Epithelial cell of proximal tubule (primary cell): Measurements from ENCODE around the gene UNC93B1. TPM values are rescaled to one million over a fixed set of nuclear protein-coding genes. Genes with fewer than 3 reads are reported as not detected.

ENCODE experiments used
- DNase-seq: peaks from one replicate; pipeline ENCODE4 v3.0.0-alpha.2; 2011; ENCODE audit warnings: low read depth
- H3K4me3 ChIP-seq: 2 replicates; pipeline ENCODE4 v1.5.1; 2011; ENCODE audit warnings: low read depth, mild to moderate bottlenecking, low read length
- total RNA-seq: library from RNA; depleted of rRNA; stranded (reverse); fragments of >200 nt; gene quantifications from 2 replicates; pipeline ENCODE4 v1.2.3, GENCODE V29; 2015
- TF ChIP-seq, protein P1 (sequence below): conservative IDR thresholded peaks from 2 replicates; pipeline ENCODE4 v1.5.1; 2012; ENCODE audit warnings: low read depth, mild to moderate bottlenecking, low read length

UNC93B1 gene
- total RNA-seq, 1 donor from 2014 or later, result 16.3 TPM

DNA sequence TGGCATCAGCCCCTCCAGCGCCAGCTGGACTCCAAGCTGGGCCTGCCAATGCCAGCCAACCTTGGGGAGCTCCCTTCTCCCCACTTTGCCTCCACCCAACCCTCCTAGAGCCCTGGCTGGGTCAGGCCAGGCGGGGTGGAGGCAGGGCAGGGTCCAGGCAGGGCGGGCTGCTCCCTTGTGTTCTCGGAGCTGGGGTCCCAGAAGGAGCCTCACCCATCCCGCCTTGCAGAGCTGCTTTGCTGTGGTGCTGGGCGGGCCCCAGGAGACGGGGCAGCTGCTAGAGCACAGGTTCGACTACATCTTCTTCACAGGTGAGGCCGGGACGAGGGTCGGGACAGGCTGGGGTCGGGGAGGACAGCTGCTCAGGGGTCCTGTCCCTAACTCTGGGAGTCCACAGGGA is 15.6 kb upstream of the UNC93B1 start:
- H3K4me3 ChIP-seq, result no peak overlapping the region
- TF ChIP-seq, protein P1, sequence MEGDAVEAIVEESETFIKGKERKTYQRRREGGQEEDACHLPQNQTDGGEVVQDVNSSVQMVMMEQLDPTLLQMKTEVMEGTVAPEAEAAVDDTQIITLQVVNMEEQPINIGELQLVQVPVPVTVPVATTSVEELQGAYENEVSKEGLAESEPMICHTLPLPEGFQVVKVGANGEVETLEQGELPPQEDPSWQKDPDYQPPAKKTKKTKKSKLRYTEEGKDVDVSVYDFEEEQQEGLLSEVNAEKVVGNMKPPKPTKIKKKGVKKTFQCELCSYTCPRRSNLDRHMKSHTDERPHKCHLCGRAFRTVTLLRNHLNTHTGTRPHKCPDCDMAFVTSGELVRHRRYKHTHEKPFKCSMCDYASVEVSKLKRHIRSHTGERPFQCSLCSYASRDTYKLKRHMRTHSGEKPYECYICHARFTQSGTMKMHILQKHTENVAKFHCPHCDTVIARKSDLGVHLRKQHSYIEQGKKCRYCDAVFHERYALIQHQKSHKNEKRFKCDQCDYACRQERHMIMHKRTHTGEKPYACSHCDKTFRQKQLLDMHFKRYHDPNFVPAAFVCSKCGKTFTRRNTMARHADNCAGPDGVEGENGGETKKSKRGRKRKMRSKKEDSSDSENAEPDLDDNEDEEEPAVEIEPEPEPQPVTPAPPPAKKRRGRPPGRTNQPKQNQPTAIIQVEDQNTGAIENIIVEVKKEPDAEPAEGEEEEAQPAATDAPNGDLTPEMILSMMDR, result no peak
- DNase-seq, result no peak

DNA sequence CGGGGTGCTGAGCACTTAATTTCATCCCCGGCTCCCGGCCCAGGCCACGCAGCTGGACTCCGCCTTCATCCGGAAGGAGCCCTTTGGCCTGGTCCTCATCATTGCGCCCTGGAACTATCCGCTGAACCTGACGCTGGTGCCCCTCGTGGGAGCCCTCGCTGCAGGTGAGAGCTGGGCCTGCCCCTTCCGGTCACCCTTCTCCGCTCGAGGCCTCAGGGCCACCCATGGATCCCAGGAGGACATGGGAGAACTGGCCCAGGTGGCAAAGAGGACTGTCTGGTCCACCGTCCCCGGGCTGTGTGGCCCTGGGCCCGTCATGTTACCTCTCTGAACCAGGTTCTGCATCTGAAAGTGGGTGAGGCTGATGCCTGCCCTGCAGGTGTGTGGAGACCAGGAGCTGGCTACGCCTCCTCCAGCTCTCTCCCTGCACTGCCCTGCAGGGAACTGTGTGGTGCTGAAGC is 14.9 kb upstream of the UNC93B1 start:
- TF ChIP-seq, protein P1, result no peak
- no peak for DNase-seq
- no peak overlapping the region for H3K4me3 ChIP-seq

DNA sequence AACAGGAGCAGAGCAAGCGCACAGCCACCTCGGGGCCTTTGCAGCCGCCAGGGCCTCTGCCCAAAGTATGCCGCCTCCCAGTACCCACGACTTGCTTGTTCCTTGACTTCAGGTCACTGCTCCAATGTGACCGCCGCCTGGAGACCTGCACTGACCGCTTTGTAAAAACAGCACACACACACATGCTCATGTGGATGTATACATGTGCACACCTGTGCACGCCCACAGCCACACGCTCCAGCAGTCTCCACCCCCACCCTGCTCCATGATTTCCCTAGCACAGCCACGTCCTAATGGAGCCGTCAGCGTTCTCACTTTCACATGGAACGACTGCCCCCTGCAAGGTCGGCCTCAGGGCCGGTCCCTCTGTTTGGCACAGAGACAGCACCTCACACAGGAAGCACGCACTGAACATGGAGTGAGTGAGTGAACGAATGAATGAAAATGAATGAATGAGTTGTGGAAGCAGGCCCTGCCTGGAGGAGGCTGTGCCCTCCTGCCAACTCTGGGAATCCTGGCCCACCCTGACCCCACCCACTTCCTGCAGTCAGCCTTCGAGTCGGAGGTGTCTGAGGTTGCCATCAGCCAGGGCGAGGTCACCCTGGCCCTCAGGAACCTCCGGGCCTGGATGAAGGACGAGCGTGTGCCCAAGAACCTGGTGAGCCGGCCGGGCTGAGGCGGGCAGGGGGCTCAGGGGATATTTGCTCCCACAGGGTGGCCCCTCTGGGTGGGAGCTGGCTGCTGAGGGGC is 14.3 kb upstream of the UNC93B1 start:
- TF ChIP-seq, protein P1, result no peak
- H3K4me3 ChIP-seq, result no peak overlapping the region
- no peak for DNase-seq

DNA sequence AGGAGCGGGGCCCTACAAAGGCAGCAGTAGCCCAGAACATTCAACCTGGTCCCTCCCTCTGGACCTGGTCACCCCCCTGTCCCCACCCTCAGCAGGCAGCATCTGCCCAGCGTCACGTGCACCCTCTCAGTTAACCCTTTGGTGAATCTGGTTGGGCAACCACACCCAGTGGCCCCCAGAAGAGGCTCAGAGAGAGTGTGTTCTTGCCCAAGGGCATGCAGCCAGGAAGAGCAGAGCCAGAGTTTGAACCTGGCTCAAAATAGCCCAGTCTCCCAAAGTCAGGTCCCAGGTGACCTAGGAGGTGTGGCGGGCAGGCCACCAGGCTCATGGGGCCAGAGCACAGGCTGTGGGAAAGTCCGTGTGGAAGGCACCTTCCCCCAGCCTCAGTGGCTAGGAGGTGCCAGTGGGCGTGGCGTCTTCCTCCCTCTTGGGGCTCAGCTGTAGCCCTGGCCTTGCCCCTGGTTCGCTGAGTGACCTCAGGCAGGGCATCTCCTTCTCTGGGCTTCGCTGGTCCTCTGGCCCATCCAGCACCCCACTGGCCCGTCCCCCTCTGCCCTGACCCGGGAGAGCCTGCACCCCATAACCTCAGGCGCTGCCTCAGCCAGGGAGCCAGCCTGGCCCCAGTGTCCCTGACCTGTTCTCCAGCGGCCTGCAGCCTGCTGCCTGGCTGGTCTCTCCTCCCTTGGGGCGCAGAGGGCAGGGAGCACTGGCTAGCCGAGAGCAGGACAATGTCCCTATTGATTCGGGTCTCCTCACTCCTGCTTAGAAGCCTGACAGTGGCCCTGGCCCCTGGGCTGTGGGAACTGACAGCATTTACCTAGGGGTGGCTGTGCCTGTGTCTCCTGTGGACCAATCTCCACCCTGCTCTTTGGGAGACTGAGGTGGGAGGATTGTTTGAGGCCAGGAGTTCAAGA is 13.3 kb upstream of the UNC93B1 start:
- no peak for DNase-seq
- TF ChIP-seq, protein P1, result no peak
- no peak overlapping the region for H3K4me3 ChIP-seq

DNA sequence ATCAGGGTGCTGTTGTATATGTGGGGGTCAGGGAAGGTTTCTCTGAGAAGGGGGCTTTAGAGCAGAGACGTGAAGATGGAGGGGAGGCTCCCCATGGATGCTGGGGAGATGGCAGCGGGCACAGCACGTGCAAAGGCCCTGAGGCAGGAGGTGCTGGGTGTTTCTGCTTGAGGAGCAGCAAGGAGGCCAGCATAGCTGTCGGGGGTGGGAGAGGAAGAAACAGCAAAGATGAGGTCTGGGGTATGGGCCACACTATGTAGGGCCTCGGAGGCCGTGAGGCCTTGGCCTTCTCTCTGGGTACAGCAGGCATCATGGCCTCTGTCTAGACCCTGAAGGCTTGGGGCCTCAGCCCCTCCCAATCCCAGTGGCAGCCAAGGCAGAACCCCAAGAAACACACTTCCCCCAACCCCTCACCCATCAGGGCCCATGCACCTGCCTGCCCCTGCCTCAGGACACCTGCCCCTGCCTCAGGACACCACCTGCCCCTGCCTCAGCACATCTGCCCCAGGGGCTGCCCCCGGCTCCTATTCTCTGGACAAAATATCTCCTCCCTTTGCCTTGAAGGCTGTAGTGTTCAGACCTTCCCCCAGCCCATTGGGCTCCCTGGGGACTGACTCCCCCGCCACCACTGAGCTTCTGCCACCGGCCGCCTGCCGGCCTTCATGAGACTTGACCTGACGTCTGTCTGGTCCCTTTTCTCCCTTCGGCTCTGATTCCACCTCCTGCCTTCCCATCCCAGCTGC is 12.4 kb upstream of the UNC93B1 start:
- TF ChIP-seq, protein P1, result no peak
- no peak overlapping the region for H3K4me3 ChIP-seq

DNA sequence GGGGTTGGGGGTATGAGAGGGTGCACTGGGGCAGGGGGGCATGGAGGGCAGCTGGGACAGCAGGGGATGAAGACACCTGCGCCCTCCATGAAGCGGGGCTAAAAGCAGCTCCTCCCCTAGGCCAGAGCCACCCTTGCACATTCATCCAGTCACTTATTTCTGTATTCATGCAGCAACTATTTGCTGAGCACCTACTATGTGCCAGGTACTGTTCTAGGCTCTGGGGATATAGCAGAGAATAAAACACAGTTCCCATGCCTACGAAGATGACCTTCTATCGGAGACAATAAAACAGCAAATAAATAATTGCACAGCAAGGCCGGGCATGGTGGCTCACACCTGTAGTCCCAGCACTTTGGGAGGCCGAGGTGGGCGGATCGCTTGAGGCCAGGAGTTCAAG is 11.6 kb upstream of the UNC93B1 start:
- TF ChIP-seq, protein P1, result no peak
- DNase-seq, result no peak
- H3K4me3 ChIP-seq, result no peak overlapping the region

More for the DNA sequence above, 12.4 kb upstream of the UNC93B1 start:
- DNase-seq, result no peak
